Raji (cell line): Measurements from ENCODE around the gene VPS13C.

Experiments used
- POLR2A ChIP-seq: IDR thresholded peaks from 2 replicates; pipeline ENCODE4 v1.6.1; 2011; ENCODE audit warnings: low read depth, low read length, control low read depth; ENCODE audit not compliant: insufficient read depth

VPS13C gene

GRCh38 chr15:61936528-61937195, 123.6 kb downstream of the VPS13C start:
- no peak for TF ChIP-seq POLR2A

GRCh38 chr15:61935493-61935892, 124.8 kb downstream of the VPS13C start:
- TF ChIP-seq POLR2A, result no peak

DNA sequence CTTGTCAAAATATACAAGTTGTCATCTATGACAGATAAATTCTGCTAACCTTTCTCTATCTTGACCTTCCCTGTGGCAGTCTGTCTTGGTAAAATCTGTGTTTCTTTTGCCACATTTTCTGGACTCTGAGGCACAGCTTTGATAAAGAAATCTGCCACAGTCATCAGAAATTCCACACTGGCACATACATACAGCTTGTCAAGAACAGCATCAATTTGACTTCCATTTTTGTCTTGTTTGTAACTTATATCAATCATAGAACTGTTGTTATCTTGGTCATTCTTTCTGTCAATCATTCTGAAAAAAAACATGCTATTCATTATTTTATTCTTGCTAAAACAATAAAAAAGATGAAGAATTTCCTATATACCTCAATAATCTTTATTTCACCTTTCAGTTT, 130.8 kb downstream of the VPS13C start:
- no peak for TF ChIP-seq POLR2A

DNA sequence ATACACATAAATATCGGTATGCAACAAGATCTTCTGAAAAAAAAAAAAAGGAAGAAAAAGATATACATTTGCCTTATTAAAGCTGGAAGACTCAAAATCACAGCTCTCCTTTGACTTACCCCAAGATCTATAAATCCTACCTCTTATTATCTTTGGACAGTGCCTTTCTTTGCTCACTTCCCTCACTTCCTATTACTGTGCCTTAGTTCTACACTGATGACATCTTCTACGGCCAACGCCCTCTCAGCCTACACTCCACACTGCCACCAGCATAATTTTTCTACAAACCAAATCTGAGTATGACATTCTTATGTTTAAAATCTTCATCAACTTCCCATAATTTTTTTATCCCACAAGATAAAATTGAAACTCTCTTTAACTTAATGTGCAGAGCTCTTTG, 137.1 kb downstream of the VPS13C start:
- no peak for TF ChIP-seq POLR2A

DNA sequence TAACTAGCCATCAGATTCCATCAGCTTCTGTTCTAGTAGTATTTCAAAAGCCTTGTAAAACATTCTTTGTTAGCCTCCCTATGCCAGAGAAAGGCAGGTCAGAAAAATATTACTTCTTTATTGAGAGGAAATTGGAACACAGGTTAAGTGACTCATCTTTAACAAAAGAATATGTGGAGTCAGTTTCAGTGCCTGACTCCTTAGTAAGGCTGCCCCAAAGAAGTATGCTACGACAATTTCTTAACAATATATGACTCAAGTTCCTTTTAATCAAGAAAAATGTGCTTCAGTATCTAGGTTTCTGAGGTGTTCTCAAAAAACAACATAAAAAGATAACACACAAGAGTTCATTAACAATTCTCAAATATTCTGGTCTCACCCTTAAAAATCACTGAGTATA, 139.2 kb downstream of the VPS13C start:
- TF ChIP-seq POLR2A, result no peak

GRCh38 chr15:61917457-61917856, 142.8 kb downstream of the VPS13C start:
- TF ChIP-seq POLR2A, result no peak

- TF ChIP-seq POLR2A, result no peak
Measured at GRCh38 chr15:61916104-61916503, 144.1 kb downstream of the VPS13C start.

DNA sequence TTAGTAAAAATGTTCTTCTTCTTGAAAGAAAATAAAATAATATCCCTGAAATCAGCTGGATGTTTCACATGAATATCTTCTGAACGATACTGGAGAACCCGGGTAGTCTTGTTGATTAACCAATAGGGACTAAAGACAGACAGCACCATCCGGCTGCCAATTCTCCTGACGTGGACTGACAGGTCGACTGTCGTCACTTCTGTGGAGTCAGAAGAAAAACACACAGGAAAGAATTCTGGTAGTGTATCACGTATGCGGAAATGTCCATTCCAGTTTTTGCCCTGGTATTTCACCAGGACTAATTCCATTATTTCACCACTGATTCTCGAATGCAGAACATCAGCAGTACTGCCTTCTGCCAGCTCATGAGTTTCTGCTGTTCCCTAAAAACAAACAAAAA, 144.6 kb downstream of the VPS13C start:
- no peak for TF ChIP-seq POLR2A

DNA sequence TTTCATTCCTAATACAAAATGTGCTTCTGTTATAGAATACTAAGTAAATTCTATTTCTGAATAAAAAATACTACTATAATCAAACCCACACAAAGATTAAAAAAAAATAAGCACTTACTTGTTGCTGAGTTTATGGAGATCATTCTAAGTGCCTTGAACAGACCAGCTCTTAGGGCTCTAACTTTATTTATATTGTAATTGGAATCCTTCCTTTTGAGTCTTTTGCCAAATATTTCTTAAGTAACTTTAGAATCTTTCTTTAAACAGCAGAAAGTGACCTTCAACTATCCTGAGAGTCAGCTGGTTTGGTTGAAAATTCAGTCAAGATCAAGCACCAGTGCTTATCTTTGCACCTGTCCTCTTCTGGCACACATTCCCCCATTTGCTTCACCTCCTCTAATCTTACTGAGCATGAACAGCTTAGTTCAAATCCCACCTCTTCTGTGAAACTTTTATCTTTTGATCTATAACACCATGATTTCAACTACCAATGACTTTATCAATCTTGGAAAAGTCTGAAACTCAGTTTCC, 149.3 kb downstream of the VPS13C start:
- no peak for TF ChIP-seq POLR2A

GRCh38 chr15:61908241-61908640, 152.0 kb downstream of the VPS13C start:
- TF ChIP-seq POLR2A, result no peak

DNA sequence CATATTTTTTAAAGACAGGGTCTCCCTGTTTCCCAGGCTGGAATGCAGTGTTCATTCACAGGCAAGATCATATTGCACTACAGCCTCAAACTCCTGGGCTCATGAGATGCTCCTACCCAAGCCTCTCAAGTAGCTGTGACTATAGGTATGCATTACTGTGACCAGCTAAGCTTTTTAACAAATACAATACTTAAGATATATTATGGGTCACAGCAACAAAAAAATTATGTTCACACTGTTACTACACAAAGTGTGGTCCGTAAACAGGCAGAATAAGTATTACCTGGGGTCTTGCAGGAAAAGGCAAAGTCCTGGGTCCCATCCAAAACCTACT, 152.5 kb downstream of the VPS13C start:
- TF ChIP-seq POLR2A, result no peak

- TF ChIP-seq POLR2A, result no peak
Measured at GRCh38 chr15:61906961-61907752, 153.1 kb downstream of the VPS13C start.

DNA sequence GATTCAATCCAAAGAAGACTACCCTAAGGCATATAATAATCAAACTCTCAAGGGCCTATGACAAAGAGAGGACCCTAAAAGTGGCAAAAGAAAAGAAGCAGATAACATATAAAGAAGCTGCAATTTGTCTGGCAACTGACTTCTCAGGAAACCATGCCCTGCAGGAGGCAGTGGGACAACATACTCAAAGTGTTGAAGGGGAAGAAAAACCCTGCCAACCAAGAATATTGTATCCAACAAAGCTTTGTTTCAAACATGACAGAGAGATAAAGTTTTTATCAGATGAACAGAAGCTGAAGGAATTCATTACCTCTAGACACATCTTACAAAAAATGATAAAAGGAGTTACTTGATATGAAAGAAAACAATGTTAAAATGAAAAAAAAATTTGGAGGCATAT, 167.1 kb downstream of the VPS13C start:
- TF ChIP-seq POLR2A, result no peak

GRCh38 chr15:61892140-61892539, 168.1 kb downstream of the VPS13C start:
- no peak for TF ChIP-seq POLR2A

DNA sequence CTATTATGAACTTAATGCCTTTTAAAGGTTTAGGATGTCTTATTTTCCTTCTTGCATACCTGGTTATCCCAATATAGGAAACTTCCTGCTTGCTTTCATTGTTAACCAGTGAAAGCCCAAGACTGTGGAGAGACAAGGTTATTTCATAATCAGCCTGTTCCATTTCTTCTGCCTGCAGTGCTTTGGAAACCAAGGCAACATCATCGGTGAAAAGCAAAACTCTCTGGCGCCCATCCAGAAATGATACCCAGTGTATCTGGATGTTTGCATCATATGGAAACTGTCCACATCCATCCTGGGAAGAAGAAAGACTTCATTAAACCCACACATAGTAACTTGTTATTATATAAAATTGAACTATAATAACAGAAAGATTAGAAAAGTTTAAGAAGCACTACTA, 170.1 kb downstream of the VPS13C start:
- TF ChIP-seq POLR2A, result no peak

GRCh38 chr15:61889706-61890105, 170.5 kb downstream of the VPS13C start:
- no peak for TF ChIP-seq POLR2A
